Skeletal muscle cell (primary cell): ENCODE results near the gene SHISA5.

ENCODE experiments used
- DNase-seq: peaks from one replicate; pipeline ENCODE4 v3.0.0-alpha.2; 2010; ENCODE audit warnings: low read depth
- H3K4me3 ChIP-seq: 2 replicates; pipeline ENCODE4 v1.5.1; 2011; ENCODE audit warnings: low read depth, mild to moderate bottlenecking, control low read depth, low read length, moderate library complexity

The SHISA5 gene

DNA sequence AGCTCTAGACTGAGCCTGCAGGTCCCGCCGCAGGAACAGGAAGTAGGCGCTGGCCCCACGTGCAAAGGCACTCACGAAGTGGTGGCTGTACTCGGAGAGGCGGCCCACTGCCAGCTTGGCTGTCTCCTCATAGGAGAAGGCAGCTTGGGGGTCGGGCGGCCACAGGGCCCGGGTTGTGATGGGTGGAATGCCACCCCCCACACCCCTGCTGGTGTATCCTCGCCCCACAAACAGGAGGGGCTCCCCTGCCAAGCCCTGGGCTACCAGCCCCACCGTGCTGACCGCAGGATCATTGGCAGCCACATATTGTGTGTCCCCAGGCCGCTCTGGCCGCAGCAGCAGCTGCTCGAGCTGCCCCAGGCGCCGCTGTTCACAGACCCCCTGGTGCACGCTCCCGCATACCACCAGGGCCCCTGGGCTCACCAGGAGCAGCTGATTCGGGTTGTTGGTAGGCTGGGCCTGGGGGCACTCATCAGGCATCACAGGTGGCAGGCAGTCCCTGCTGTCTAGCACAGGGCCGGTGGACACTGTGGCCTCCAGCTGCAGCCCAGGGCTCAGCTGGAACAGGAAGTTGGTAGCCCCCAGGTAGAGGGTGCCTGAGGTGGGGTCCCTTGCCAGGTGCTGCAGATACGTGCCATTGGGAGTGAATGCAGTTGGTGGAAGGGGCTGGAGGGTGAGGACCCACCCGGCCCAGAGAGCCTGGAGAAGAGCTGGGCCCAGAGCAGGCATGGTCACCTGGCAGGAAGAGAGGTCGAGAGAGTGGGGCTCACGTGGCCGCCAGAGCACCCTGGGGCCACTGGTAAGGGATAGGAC, 79.9 kb downstream of the SHISA5 start:
- no peak for DNase-seq
- no peak overlapping the region for H3K4me3 ChIP-seq

DNA sequence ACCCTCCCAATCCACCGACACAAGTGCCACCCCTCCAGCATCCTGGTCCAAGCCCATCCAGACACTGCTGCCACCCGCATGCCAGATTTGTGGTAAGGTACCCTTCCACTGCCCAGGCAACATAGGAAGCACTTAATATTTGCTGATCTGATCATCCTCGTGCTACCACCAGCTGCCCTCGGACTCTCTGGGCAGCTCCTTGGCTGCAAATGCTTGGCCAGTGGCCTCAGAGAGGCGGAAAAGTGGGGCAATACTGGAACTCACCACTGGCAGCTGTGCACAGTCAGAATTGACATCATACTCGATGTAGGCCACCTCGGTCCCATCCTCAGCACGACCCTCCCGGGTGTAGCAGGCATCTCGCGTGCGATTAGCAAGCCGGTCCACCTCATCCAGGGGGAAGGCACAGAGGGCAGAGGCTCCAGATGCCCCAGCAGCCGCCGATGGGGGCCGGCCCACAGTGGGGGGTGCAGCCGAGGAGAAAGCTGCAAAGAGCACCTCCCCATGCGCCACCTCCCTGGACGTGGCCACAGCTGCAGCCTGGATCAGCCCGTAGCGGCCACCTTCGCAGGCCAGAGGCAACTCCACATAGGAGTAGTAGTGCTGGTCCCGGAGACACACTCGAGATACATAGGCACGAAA, 80.6 kb downstream of the SHISA5 start:
- no peak overlapping the region for H3K4me3 ChIP-seq
- DNase-seq = no peak

DNA sequence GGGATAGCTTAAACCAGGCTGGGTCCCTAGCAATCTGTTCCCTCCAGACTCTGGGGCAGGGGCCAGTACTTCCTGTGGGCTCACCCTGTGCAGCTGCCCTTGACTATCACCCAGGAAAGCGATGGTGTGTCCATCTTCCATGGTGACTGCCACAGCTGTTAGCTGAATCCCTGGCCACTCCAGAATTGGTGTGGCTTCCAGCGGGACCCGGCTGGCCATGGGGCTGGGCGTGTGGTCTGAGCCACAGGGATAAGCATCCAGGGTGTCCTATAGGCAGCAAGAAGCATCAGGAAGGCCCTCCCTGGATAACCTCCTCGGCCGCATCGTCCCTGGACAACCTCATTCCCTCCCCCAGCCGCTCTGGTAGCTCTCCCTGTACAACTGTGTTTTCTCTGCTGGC, 81.3 kb downstream of the SHISA5 start:
- H3K4me3 ChIP-seq = no peak overlapping the region
- DNase-seq = no peak

DNA sequence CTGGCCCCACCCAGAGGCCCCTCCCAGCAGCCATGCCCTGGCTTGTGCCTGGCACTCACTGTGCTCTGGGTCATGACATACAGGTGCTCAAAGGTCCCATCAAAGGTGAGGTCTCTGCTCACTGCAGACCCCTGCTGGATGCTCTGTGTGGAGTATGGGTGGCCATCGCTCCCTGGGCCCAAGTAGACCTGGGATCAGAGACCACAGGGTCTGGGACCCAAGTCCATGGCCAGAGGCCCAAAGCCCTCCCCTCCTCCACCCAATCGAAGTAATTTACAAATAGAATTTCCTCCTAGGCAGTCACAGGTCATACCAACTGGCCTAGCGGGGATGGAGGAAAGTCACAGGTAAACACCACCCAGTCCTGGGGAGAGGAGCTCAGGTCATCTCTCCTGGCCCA, 81.7 kb downstream of the SHISA5 start:
- no peak overlapping the region for H3K4me3 ChIP-seq
- DNase-seq = no peak

DNA sequence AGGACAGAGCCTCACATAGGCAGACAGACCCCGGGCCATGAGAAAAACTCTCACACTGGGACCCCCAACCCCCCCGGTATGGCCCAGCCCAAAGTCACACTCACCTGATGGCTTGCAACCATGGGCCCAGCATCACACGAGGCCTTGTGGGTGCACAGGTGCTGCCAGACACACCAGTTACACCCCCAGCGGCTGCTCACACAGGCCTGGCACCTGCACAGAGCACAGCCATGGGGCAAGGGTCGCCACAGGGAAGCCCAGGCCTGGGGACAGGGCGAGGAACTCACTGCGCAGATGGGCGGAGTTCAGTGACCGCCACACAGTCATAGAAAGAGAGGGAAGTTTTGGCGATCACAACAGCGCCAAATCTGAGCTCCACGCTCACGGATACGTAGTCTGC, 83.4 kb downstream of the SHISA5 start:
- no peak overlapping the region for H3K4me3 ChIP-seq
- no peak for DNase-seq

DNA sequence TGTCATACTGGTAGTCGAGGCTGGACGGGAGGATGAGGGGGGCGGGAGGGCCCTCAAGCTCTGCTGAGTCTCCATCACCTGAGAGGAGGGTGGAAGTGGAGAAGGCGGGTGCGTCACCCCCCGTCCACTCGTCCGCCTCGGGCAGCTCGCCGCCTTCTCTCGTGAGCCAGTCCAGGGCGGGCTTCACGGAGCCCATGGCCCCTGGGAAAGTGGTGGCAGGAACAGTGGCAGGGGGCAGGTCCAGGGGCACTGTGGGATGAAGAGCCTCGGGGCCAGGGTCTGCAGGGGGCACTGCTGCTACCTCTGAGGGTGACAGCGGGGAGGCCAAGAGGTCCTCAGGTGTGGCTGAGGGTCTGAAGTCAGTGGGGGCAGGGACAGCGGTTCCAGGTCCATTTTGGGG, 84.4 kb downstream of the SHISA5 start:
- no peak overlapping the region for H3K4me3 ChIP-seq
- DNase-seq = no peak

DNA sequence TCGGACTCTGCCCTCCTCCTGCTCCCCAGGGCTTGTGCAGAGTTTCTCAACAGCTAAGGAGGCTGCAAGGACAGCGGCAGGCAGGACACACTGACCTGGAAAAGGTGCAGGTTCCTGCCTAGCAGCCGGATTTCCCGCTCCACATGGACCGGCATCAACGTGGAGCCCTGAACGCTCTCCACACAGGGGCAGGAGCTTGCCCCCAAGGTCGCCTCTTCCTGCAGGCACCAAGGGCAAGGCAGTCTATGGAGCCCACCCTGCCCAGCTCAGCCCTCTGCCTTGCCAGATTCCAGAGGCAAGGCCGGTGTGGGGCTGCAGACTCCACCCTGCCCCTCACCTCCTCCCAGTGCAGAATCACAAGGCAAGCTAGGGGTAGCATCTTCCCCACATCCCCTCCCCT, 84.8 kb downstream of the SHISA5 start:
- no peak overlapping the region for H3K4me3 ChIP-seq
- DNase-seq = no peak

DNA sequence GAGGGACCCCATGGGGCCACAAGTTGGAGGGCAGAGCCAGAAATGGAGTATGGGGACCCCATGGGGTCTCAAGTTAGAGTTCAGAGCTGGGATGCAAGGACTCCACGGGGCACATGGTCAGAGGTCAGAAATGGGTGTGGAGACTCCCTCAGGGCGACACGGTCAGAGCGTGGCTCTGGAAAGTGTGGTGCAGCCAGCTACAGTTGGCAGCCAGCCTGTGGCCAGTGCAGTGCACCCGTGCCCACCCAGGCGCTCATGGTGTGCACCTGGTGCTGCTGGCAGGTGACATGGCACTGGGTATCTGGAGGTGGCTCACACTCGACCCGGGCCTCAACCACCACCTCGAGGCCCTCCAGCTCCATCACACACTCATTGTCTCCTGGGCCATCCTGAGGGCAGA, 85.3 kb downstream of the SHISA5 start:
- no peak overlapping the region for H3K4me3 ChIP-seq
- no peak for DNase-seq

DNA sequence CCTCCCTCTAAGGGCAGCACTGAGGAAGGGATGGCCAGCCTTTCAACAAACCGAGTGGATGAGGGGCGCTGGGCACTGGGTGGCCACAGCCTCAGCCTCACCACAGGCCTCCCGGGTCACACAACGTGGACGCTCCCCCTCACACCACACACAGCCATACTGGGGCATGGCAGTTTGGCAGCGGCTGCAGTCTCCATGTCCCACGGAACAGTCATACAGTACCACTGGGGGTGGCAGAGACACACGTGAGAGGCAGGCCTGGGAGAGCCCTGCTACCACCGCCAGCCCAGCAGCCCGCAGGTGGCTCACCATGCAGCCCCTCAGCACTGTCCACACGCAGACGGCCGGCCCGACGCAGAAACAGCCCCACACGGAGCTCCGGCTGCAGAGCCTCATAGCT, 85.8 kb downstream of the SHISA5 start:
- no peak for DNase-seq
- no peak overlapping the region for H3K4me3 ChIP-seq
